IMR-90 (cell line): ENCODE measurements around the gene MAGEB1.

Experiments
- FOS ChIP-seq: fragments of 150-350 bp; IDR thresholded peaks from 2 replicates; pipeline ENCODE4 v1.6.1; 2016; ENCODE audit warnings: low read depth, low read length
- MAFK ChIP-seq: IDR thresholded peaks from 2 replicates; pipeline ENCODE4 v1.6.1; 2012; ENCODE audit warnings: low read depth, low read length, improper control_type of control experiment
- MAZ ChIP-seq: IDR thresholded peaks from 2 replicates; pipeline ENCODE4 v1.6.1; 2012; ENCODE audit warnings: low read depth, mild to moderate bottlenecking, low read length, improper control_type of control experiment, moderate library complexity, borderline replicate concordance
- MXI1 ChIP-seq: IDR thresholded peaks from 2 replicates; pipeline ENCODE4 v1.6.1; 2012; ENCODE audit warnings: low read depth, mild to moderate bottlenecking, low read length, moderate library complexity, borderline replicate concordance
- POLR2A ChIP-seq: IDR thresholded peaks from 2 replicates; pipeline ENCODE4 v1.6.1; 2012; ENCODE audit warnings: mild to moderate bottlenecking, low read depth, low read length
- RAD21 ChIP-seq: IDR thresholded peaks from 2 replicates; pipeline ENCODE4 v1.6.1; 2012; ENCODE audit warnings: low read length, improper control_type of control experiment
- RFX5 ChIP-seq: IDR thresholded peaks from 2 replicates; pipeline ENCODE4 v1.8.0; 2012; ENCODE audit warnings: low read depth, mild to moderate bottlenecking, low read length, moderate library complexity
- SMC3 ChIP-seq: fragments of 150-350 bp; IDR thresholded peaks from 2 replicates; pipeline ENCODE4 v1.6.1; 2016; ENCODE audit warnings: low read depth, mild to moderate bottlenecking, antibody characterized with exemption, low read length, moderate library complexity
- TF ChIP-seq, protein P1 (sequence below): conservative IDR thresholded peaks from 2 replicates; pipeline ENCODE4 v1.5.1; 2012; ENCODE audit warnings: mild to moderate bottlenecking, low read depth, low read length, improper control_type of control experiment
- TF ChIP-seq, protein P2 (sequence below): fragments of 150-350 bp; IDR thresholded peaks from 2 replicates; pipeline ENCODE4 v1.6.1; 2017; ENCODE audit warnings: mild to moderate bottlenecking, antibody characterized with exemption, low read length, low read depth

DNA sequence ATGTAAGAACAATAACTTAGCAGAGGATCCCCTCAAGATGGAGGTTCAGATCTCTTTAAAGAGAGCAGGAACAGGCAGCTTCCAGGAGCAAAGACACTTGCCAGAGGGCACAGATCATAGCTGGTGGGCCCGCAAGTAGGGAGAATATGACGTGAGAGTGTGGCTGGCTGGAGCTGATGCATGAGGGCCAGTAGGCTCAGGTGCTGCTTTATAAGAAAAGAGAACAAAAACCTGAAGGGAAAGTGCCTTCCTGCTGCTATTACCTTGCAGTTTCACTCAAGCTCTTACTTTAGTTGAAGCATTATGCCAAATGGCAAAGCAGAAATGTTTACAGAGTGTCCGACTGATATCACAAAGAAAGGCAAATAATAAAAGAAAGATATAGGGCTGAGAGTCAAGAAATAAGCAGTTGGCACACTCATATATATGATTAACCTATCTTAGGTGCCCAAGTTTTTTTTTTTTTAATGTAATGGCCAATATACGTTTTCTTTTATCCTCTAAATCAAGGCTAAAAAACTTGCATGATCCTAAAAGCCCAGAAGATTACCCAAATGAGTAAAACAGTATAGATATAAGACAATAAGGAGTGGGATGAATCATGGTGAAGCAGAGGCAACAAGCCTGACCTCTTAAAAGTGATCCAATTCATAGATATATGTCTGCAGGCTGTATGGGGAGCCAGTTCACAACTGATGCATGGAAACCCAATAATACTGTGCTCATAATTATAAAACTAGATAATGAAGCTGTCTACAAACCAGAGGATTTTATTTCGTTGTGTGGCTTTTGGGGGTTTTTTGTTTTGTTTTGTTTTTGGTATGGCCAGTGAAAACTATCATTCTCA lies 49.7 kb downstream of the MAGEB1 start:
- no peak for TF ChIP-seq MAFK
- TF ChIP-seq POLR2A: no peak
- no peak for TF ChIP-seq MXI1
- TF ChIP-seq, protein P1, sequence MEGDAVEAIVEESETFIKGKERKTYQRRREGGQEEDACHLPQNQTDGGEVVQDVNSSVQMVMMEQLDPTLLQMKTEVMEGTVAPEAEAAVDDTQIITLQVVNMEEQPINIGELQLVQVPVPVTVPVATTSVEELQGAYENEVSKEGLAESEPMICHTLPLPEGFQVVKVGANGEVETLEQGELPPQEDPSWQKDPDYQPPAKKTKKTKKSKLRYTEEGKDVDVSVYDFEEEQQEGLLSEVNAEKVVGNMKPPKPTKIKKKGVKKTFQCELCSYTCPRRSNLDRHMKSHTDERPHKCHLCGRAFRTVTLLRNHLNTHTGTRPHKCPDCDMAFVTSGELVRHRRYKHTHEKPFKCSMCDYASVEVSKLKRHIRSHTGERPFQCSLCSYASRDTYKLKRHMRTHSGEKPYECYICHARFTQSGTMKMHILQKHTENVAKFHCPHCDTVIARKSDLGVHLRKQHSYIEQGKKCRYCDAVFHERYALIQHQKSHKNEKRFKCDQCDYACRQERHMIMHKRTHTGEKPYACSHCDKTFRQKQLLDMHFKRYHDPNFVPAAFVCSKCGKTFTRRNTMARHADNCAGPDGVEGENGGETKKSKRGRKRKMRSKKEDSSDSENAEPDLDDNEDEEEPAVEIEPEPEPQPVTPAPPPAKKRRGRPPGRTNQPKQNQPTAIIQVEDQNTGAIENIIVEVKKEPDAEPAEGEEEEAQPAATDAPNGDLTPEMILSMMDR: no peak
- TF ChIP-seq SMC3: no peak
- no peak for TF ChIP-seq FOS
- no peak for TF ChIP-seq RAD21
- TF ChIP-seq MAZ: no peak
- no peak for TF ChIP-seq RFX5
- TF ChIP-seq, protein P2, sequence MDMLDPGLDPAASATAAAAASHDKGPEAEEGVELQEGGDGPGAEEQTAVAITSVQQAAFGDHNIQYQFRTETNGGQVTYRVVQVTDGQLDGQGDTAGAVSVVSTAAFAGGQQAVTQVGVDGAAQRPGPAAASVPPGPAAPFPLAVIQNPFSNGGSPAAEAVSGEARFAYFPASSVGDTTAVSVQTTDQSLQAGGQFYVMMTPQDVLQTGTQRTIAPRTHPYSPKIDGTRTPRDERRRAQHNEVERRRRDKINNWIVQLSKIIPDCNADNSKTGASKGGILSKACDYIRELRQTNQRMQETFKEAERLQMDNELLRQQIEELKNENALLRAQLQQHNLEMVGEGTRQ: no peak
